Measurements from ENCODE around the gene IRF3.

IRF3 gene

GRCh38 chr19:49660338-49660961 lies 5.2 kb downstream of the IRF3 start:
- no peak overlapping the region for H4K8ac ChIP-seq (ENCODE audit: low read depth, low read length)
- H3K27ac ChIP-seq (ENCODE audit: low read depth, low read length), result no peak overlapping the region
- H2AK5ac ChIP-seq (ENCODE audit: low read length), result no peak overlapping the region
- H4K5ac ChIP-seq (ENCODE audit: low read length), result no peak overlapping the region
- no peak overlapping the region for H3K9ac ChIP-seq (ENCODE audit: low read length)
- H3K79me1 ChIP-seq (ENCODE audit: low read length), result peaks cover 7% of the 10 kb centered on the region
- H3K4me1 ChIP-seq (ENCODE audit: control insufficient read depth, low read depth, low read length), result no peaks in the 10 kb centered on the region
- H3K36me3 ChIP-seq (ENCODE audit: control insufficient read depth, insufficient read depth, low read length), result peaks cover 19% of the 10 kb centered on the region
- DNase-seq, result no peak
- no peak overlapping the region for H2BK5ac ChIP-seq (ENCODE audit: low read length)
- WGBS (ENCODE audit: extremely low coverage, insufficient coverage, low lambda C conversion rate), result no CpG with 5 or more reads among the region's 15 CpGs
- H3K56ac ChIP-seq (ENCODE audit: low read length), result no peak overlapping the region
- H3K23ac ChIP-seq (ENCODE audit: low read length), result no peak overlapping the region
- H2BK120ac ChIP-seq (ENCODE audit: low read depth, low read length), result no peak overlapping the region
- H3K27me3 ChIP-seq (ENCODE audit: insufficient read depth, low read length, poor library complexity), result no peaks in the 10 kb centered on the region
- H2BK15ac ChIP-seq (replicated peaks; ENCODE audit: low read depth), result no peak overlapping the region
- H3K18ac ChIP-seq (ENCODE audit: low read length), result no peak overlapping the region
- H3K4me2 ChIP-seq (ENCODE audit: low read length), result no peak overlapping the region
- no peak overlapping the region for H3K4ac ChIP-seq (ENCODE audit: low read depth, low read length)
- H3K79me2 ChIP-seq (ENCODE audit: control insufficient read depth, insufficient read depth, low read length), result peaks cover 7% of the 10 kb centered on the region
- no peak overlapping the region for H3K4me3 ChIP-seq (ENCODE audit: low read length)

- Histone ChIP-seq H2BK15ac (replicated peaks; ENCODE audit: low read depth) (no peak overlapping the region), H2AK5ac (ENCODE audit: low read length) (no peak overlapping the region), H3K4me3 (ENCODE audit: low read length) (no peak overlapping the region), H3K4me2 (ENCODE audit: low read length) (no peak overlapping the region), H3K23ac (ENCODE audit: low read length) (no peak overlapping the region), H3K18ac (ENCODE audit: low read length) (no peak overlapping the region), H3K9ac (ENCODE audit: low read length) (no peak overlapping the region), H3K79me2 (ENCODE audit: control insufficient read depth, insufficient read depth, low read length) (no peaks in the 10 kb centered on the region), H4K8ac (ENCODE audit: low read depth, low read length) (no peak overlapping the region), H2BK5ac (ENCODE audit: low read length) (no peak overlapping the region), H3K4me1 (ENCODE audit: control insufficient read depth, low read depth, low read length) (no peaks in the 10 kb centered on the region), H3K36me3 (ENCODE audit: control insufficient read depth, insufficient read depth, low read length) (peaks cover 23% of the 10 kb centered on the region), H4K5ac (ENCODE audit: low read length) (no peak overlapping the region), H3K56ac (ENCODE audit: low read length) (no peak overlapping the region), H3K27ac (ENCODE audit: low read depth, low read length) (no peak overlapping the region), H3K4ac (ENCODE audit: low read depth, low read length) (no peak overlapping the region), H2BK120ac (ENCODE audit: low read depth, low read length) (no peak overlapping the region), H3K27me3 (ENCODE audit: insufficient read depth, low read length, poor library complexity) (no peaks in the 10 kb centered on the region), H3K79me1 (ENCODE audit: low read length) (peaks cover 2% of the 10 kb centered on the region)
- DNase-seq, result no peak
- no CpG with 5 or more reads among the region's 12 CpGs for WGBS (ENCODE audit: extremely low coverage, insufficient coverage, low lambda C conversion rate)
Observed at GRCh38 chr19:49658566-49659442, 6.9 kb downstream of the IRF3 start.

GRCh38 chr19:49658139-49658517 lies 7.5 kb downstream of the IRF3 start:
- no peaks in the 10 kb centered on the region for H3K79me1 ChIP-seq (ENCODE audit: low read length)
- WGBS (ENCODE audit: extremely low coverage, insufficient coverage, low lambda C conversion rate), result no CpG with 5 or more reads among the region's 15 CpGs
- H4K5ac ChIP-seq (ENCODE audit: low read length), result no peak overlapping the region
- no peak overlapping the region for H2AK5ac ChIP-seq (ENCODE audit: low read length)
- no peak overlapping the region for H3K56ac ChIP-seq (ENCODE audit: low read length)
- H3K23ac ChIP-seq (ENCODE audit: low read length), result no peak overlapping the region
- no peak overlapping the region for H3K4me2 ChIP-seq (ENCODE audit: low read length)
- H2BK5ac ChIP-seq (ENCODE audit: low read length), result no peak overlapping the region
- H3K4me1 ChIP-seq (ENCODE audit: control insufficient read depth, low read depth, low read length), result no peaks in the 10 kb centered on the region
- H3K9ac ChIP-seq (ENCODE audit: low read length), result no peak overlapping the region
- no peak overlapping the region for H3K4me3 ChIP-seq (ENCODE audit: low read length)
- no peak overlapping the region for H4K8ac ChIP-seq (ENCODE audit: low read depth, low read length)
- no peak overlapping the region for H3K18ac ChIP-seq (ENCODE audit: low read length)
- H2BK15ac ChIP-seq (replicated peaks; ENCODE audit: low read depth), result no peak overlapping the region
- no peak overlapping the region for H3K27ac ChIP-seq (ENCODE audit: low read depth, low read length)
- no peak overlapping the region for H3K4ac ChIP-seq (ENCODE audit: low read depth, low read length)
- H2BK120ac ChIP-seq (ENCODE audit: low read depth, low read length), result no peak overlapping the region
- no peak for DNase-seq
- H3K27me3 ChIP-seq (ENCODE audit: insufficient read depth, low read length, poor library complexity), result no peaks in the 10 kb centered on the region
- no peaks in the 10 kb centered on the region for H3K79me2 ChIP-seq (ENCODE audit: control insufficient read depth, insufficient read depth, low read length)
- peaks cover 23% of the 10 kb centered on the region for H3K36me3 ChIP-seq (ENCODE audit: control insufficient read depth, insufficient read depth, low read length)

DNA sequence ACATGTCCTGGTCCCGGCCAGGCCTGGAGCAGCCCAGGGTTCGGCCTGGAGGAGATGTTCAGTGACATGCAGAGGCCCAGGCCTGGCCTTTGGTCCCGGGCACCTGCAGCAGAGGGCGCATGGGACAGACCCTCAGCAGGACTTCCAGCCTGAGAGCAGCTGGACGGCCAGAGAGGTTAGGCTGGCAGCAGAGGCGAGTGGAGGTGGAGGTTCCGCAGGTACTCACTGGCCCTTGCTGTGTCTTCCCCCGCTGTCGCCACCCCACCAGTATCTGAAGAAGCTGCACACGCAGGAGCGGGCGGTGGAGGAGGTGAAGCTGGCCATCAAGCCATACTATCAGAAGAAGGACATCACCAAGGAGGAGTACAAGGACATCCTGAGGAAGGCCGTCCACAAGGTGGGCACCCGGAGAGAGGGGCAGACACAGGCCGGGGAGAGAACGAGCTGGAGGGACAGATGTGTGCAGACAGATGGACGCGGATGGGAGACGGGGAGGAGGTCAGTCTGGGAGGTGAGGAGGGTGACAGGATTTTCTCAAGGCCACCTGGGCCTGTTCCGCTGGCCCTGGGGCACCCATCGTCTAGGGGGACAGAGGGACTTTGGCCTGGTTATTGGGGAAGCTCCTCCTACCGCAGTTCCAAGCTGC lies 8.0 kb downstream of the IRF3 start:
- Histone ChIP-seq H3K23ac (ENCODE audit: low read length) (no peak overlapping the region), H4K5ac (ENCODE audit: low read length) (no peak overlapping the region), H3K36me3 (ENCODE audit: control insufficient read depth, insufficient read depth, low read length) (peaks cover 26% of the 10 kb centered on the region), H2AK5ac (ENCODE audit: low read length) (no peak overlapping the region), H3K4me1 (ENCODE audit: control insufficient read depth, low read depth, low read length) (no peaks in the 10 kb centered on the region), H2BK120ac (ENCODE audit: low read depth, low read length) (no peak overlapping the region), H4K8ac (ENCODE audit: low read depth, low read length) (no peak overlapping the region), H3K18ac (ENCODE audit: low read length) (no peak overlapping the region), H3K27me3 (ENCODE audit: insufficient read depth, low read length, poor library complexity) (no peaks in the 10 kb centered on the region), H3K79me2 (ENCODE audit: control insufficient read depth, insufficient read depth, low read length) (no peaks in the 10 kb centered on the region), H2BK5ac (ENCODE audit: low read length) (no peak overlapping the region), H3K9ac (ENCODE audit: low read length) (no peak overlapping the region), H3K4ac (ENCODE audit: low read depth, low read length) (no peak overlapping the region), H3K79me1 (ENCODE audit: low read length) (peaks cover 1% of the 10 kb centered on the region), H3K4me3 (ENCODE audit: low read length) (no peak overlapping the region), H3K56ac (ENCODE audit: low read length) (no peak overlapping the region), H3K27ac (ENCODE audit: low read depth, low read length) (no peak overlapping the region), H2BK15ac (replicated peaks; ENCODE audit: low read depth) (no peak overlapping the region), H3K4me2 (ENCODE audit: low read length) (no peak overlapping the region)
- whole genome bisulfite sequencing (ENCODE audit: extremely low coverage, insufficient coverage, low lambda C conversion rate), result no CpG with 5 or more reads among the region's 22 CpGs
- DNase-seq, result no peak

GRCh38 chr19:49656456-49657109 lies 9.1 kb downstream of the IRF3 start:
- H3K27me3 ChIP-seq (ENCODE audit: insufficient read depth, low read length, poor library complexity), result no peaks in the 10 kb centered on the region
- H3K27ac ChIP-seq (ENCODE audit: low read depth, low read length), result no peak overlapping the region
- H4K8ac ChIP-seq (ENCODE audit: low read depth, low read length), result no peak overlapping the region
- H3K4me2 ChIP-seq (ENCODE audit: low read length), result no peak overlapping the region
- no peak overlapping the region for H3K4ac ChIP-seq (ENCODE audit: low read depth, low read length)
- no peak overlapping the region for H2AK5ac ChIP-seq (ENCODE audit: low read length)
- DNase-seq, result no peak
- H3K4me1 ChIP-seq (ENCODE audit: control insufficient read depth, low read depth, low read length), result no peaks in the 10 kb centered on the region
- H4K5ac ChIP-seq (ENCODE audit: low read length), result no peak overlapping the region
- no CpG with 5 or more reads among the region's 17 CpGs for WGBS (ENCODE audit: extremely low coverage, insufficient coverage, low lambda C conversion rate)
- no peaks in the 10 kb centered on the region for H3K79me2 ChIP-seq (ENCODE audit: control insufficient read depth, insufficient read depth, low read length)
- no peak overlapping the region for H3K9ac ChIP-seq (ENCODE audit: low read length)
- H3K79me1 ChIP-seq (ENCODE audit: low read length), result peaks cover 1% of the 10 kb centered on the region
- H2BK5ac ChIP-seq (ENCODE audit: low read length), result no peak overlapping the region
- H3K56ac ChIP-seq (ENCODE audit: low read length), result no peak overlapping the region
- H3K4me3 ChIP-seq (ENCODE audit: low read length), result no peak overlapping the region
- H2BK120ac ChIP-seq (ENCODE audit: low read depth, low read length), result no peak overlapping the region
- H2BK15ac ChIP-seq (replicated peaks; ENCODE audit: low read depth), result no peak overlapping the region
- peaks cover 24% of the 10 kb centered on the region for H3K36me3 ChIP-seq (ENCODE audit: control insufficient read depth, insufficient read depth, low read length)
- no peak overlapping the region for H3K18ac ChIP-seq (ENCODE audit: low read length)
- H3K23ac ChIP-seq (ENCODE audit: low read length), result no peak overlapping the region
